ENCODE measurements around the gene PSORS1C1. TPM values are rescaled to one million over a fixed set of nuclear protein-coding genes. Genes with fewer than 3 reads are reported as not detected.

Gene PSORS1C1
- total RNA-seq, 1 donor from 2014 or later, result 4.7 TPM

- TF ChIP-seq CTCF (IDR thresholded peaks at IDR 0.05; ENCODE audit: borderline replicate concordance), result no peak
- H3K36me3 ChIP-seq, result peaks cover 6% of the 10 kb centered on the region
- intact Hi-C loops (cut with micrococcal nuclease), result no loop called here
- no peaks in the 10 kb centered on the region for H3K9me3 ChIP-seq (replicated peaks)
- H3K27me3 ChIP-seq (ENCODE audit: low read depth), result no peaks in the 10 kb centered on the region
- peaks cover 16% of the 10 kb centered on the region for H3K4me1 ChIP-seq
- no peak for DNase-seq
- no peak overlapping the region for H3K4me3 ChIP-seq
- H3K27ac ChIP-seq (replicated peaks), result no peak overlapping the region
These were observed 57.6 kb downstream of the PSORS1C1 start for GRCh38 chr6:31171931-31172905.

- Histone ChIP-seq H3K4me1 (peaks cover 16% of the 10 kb centered on the region), H3K27ac (replicated peaks) (no peak overlapping the region), H3K27me3 (ENCODE audit: low read depth) (no peaks in the 10 kb centered on the region), H3K36me3 (peaks cover 6% of the 10 kb centered on the region), H3K4me3 (no peak overlapping the region), H3K9me3 (replicated peaks) (no peaks in the 10 kb centered on the region)
- no peak for TF ChIP-seq CTCF (IDR thresholded peaks at IDR 0.05; ENCODE audit: borderline replicate concordance)
- intact Hi-C loops (cut with micrococcal nuclease), result no loop called here
- DNase-seq, result no peak
These were observed 58.4 kb downstream of the PSORS1C1 start for GRCh38 chr6:31172973-31173384.

GRCh38 chr6:31173406-31173805 lies 58.8 kb downstream of the PSORS1C1 start:
- Histone ChIP-seq H3K36me3 (peaks cover 6% of the 10 kb centered on the region), H3K9me3 (replicated peaks) (no peaks in the 10 kb centered on the region), H3K27me3 (ENCODE audit: low read depth) (no peaks in the 10 kb centered on the region), H3K27ac (replicated peaks) (no peak overlapping the region), H3K4me1 (peaks cover 20% of the 10 kb centered on the region), H3K4me3 (no peak overlapping the region)
- intact Hi-C loops (cut with micrococcal nuclease), result no loop called here
- DNase-seq, result no peak
- TF ChIP-seq CTCF (IDR thresholded peaks at IDR 0.05; ENCODE audit: borderline replicate concordance), result no peak

GRCh38 chr6:31174378-31174777 lies 59.8 kb downstream of the PSORS1C1 start:
- Histone ChIP-seq H3K27ac (replicated peaks) (no peak overlapping the region), H3K4me1 (peaks cover 29% of the 10 kb centered on the region), H3K36me3 (peaks cover 6% of the 10 kb centered on the region), H3K27me3 (ENCODE audit: low read depth) (no peaks in the 10 kb centered on the region), H3K9me3 (replicated peaks) (no peaks in the 10 kb centered on the region), H3K4me3 (no peak overlapping the region)
- intact Hi-C loops (cut with micrococcal nuclease), result no loop called here
- no peak for TF ChIP-seq CTCF (IDR thresholded peaks at IDR 0.05; ENCODE audit: borderline replicate concordance)
- no peak for DNase-seq

GRCh38 chr6:31175971-31176370 lies 61.4 kb downstream of the PSORS1C1 start:
- Histone ChIP-seq H3K4me3 (no peak overlapping the region), H3K4me1 (peaks cover 42% of the 10 kb centered on the region), H3K27ac (replicated peaks) (no peak overlapping the region), H3K9me3 (replicated peaks) (no peaks in the 10 kb centered on the region), H3K36me3 (peaks cover 6% of the 10 kb centered on the region), H3K27me3 (ENCODE audit: low read depth) (no peaks in the 10 kb centered on the region)
- intact Hi-C loops (cut with micrococcal nuclease), result no loop called here
- no peak for TF ChIP-seq CTCF (IDR thresholded peaks at IDR 0.05; ENCODE audit: borderline replicate concordance)
- DNase-seq, result no peak
